ENCODE data around the gene GALNT6. TPM values are rescaled to one million over a fixed set of nuclear protein-coding genes. Genes with fewer than 3 reads are reported as not detected.
"Not testable (repeated sequence)": the region's sequence is repeated elsewhere in the genome, so short reads cannot be mapped to it uniquely, and the experiment has no call there.

Gene GALNT6
- total RNA-seq, 1 experiment from 2014 or later = 9.8 TPM

DNA sequence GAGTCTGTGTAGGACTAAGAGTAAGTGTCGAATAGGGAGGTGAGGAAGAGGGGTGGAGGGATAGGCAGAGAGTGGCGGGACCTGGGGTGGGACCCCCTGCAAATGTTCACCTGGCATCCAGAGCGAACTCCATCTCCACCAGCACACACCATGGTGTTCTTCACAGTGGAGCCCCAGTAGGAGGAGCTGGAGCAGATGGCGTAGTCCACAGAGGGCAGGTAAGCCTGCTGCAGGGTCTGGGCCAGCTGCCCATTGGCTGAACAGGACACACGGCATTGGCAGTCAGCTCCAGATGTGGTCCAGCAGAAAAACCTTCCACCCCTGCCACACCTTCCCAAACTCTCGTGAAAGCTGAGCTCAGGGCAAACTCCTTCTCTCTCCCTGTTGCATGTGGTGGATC is 51.5 kb downstream of the GALNT6 start:
- H3K4me2 ChIP-seq (ENCODE audit: insufficient read depth, insufficient read length, low read length) = no peak overlapping the region
- no CpG with 5 or more reads among the region's 6 CpGs for WGBS (ENCODE audit: extremely low coverage, insufficient read length, low lambda C conversion rate)
- H3K4ac ChIP-seq (ENCODE audit: low read depth, low read length) = no peak overlapping the region
- no peak overlapping the region for H4K5ac ChIP-seq (ENCODE audit: insufficient read length, low read depth, low read length)
- TF ChIP-seq, protein P1, sequence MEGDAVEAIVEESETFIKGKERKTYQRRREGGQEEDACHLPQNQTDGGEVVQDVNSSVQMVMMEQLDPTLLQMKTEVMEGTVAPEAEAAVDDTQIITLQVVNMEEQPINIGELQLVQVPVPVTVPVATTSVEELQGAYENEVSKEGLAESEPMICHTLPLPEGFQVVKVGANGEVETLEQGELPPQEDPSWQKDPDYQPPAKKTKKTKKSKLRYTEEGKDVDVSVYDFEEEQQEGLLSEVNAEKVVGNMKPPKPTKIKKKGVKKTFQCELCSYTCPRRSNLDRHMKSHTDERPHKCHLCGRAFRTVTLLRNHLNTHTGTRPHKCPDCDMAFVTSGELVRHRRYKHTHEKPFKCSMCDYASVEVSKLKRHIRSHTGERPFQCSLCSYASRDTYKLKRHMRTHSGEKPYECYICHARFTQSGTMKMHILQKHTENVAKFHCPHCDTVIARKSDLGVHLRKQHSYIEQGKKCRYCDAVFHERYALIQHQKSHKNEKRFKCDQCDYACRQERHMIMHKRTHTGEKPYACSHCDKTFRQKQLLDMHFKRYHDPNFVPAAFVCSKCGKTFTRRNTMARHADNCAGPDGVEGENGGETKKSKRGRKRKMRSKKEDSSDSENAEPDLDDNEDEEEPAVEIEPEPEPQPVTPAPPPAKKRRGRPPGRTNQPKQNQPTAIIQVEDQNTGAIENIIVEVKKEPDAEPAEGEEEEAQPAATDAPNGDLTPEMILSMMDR (conservative IDR thresholded peaks at IDR 0.05) = no peak
- H3K9me3 ChIP-seq (ENCODE audit: control insufficient read depth, low read depth, low read length) = no peaks in the 10 kb centered on the region
- no peak overlapping the region for H2BK120ac ChIP-seq (ENCODE audit: low read depth, low read length, poor library complexity, severe bottlenecking)
- H3K9ac ChIP-seq (ENCODE audit: extremely low read depth, insufficient read length, low read length) = no peak overlapping the region
- no peaks in the 10 kb centered on the region for H3K79me2 ChIP-seq (ENCODE audit: insufficient read depth, low read length)
- no peak overlapping the region; the same call in 1 of the 2 replicates for H3K14ac ChIP-seq (ENCODE audit: insufficient read depth, low read length)
- H2AFZ ChIP-seq (ENCODE audit: low read length) = no peak overlapping the region
- H4K91ac ChIP-seq (ENCODE audit: insufficient read length, low read depth, low read length) = no peak overlapping the region
- no peaks in the 10 kb centered on the region for H3K27me3 ChIP-seq (ENCODE audit: insufficient read depth, low read length)
- no peak overlapping the region for H2AK5ac ChIP-seq (ENCODE audit: insufficient read length, low read length)
- H2BK15ac ChIP-seq (ENCODE audit: low read depth, low read length) = no peak overlapping the region
- H3K23ac ChIP-seq (ENCODE audit: insufficient read length, low read depth, low read length) = no peak overlapping the region
- Mint-ChIP-seq H3K4me1 (peaks cover 4 to 8% of the 10 kb centered on the region in 2 experiments), H3K4me3 (no peak overlapping the region), H3K36me3 (ENCODE audit: insufficient read depth in 1 of 3, low read depth in 3 of 3) (no peaks in the 10 kb centered on the region), H3K9me3 (no peaks in the 10 kb centered on the region), H3K27me3 (ENCODE audit: low read depth) (no peaks in the 10 kb centered on the region; the same call in 1 of the 2 replicates), H3K27ac (no peak overlapping the region)
- no peak overlapping the region for H2BK20ac ChIP-seq (ENCODE audit: low read depth, low read length, poor library complexity, severe bottlenecking)
- no peak overlapping the region for H4K8ac ChIP-seq (replicated peaks; ENCODE audit: insufficient read length, low read depth, low read length)
- no peak overlapping the region for H3K56ac ChIP-seq (ENCODE audit: insufficient read length, low read depth, low read length)
- DNase-seq = no peak
- H3K23me2 ChIP-seq (ENCODE audit: insufficient read length, low read depth, low read length, poor library complexity, severe bottlenecking) = no peaks in the 10 kb centered on the region
- no peak overlapping the region for H3T11ph ChIP-seq (ENCODE audit: low read length)
- no peaks in the 10 kb centered on the region for H3K4me1 ChIP-seq (ENCODE audit: insufficient read depth, low read length)
- no peak overlapping the region for H2BK5ac ChIP-seq (ENCODE audit: insufficient read length, low read length)
- no peak overlapping the region for H3K18ac ChIP-seq (ENCODE audit: insufficient read length, low read depth, low read length)
- no peak overlapping the region for H2BK12ac ChIP-seq (ENCODE audit: insufficient read length, low read depth, low read length)
- H3K79me1 ChIP-seq (ENCODE audit: insufficient read depth, low read depth, low read length, poor library complexity, severe bottlenecking) = no peaks in the 10 kb centered on the region
- no peak overlapping the region for H3K27ac ChIP-seq (ENCODE audit: insufficient read length, low read depth, low read length)
- no peaks in the 10 kb centered on the region for H4K20me1 ChIP-seq (ENCODE audit: control insufficient read depth, insufficient read depth, insufficient read length)

DNA sequence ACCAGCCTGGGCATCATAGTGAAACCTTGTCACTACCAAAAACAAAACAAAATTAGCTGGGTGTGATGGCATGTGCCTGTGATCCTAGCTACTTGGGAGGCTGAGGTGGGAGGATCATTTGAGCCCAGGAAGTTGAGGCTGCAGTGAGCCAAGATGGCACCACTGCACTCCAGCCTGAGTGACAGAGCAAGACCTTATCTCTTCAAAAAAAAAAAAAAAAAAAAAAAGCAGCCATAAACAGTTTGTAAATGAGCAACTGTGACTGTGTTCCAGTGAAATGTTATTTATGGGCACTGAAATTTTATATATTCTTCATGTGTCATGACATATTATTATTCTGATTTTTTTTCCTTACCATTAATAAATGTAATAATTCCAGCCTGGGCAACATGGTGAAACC is 53.9 kb downstream of the GALNT6 start:
- H2BK120ac ChIP-seq (ENCODE audit: low read depth, low read length, poor library complexity, severe bottlenecking); H3K14ac ChIP-seq (ENCODE audit: insufficient read depth, low read length); H4K5ac ChIP-seq (ENCODE audit: insufficient read length, low read depth, low read length); H2AK5ac ChIP-seq (ENCODE audit: insufficient read length, low read length); H3K4me3 Mint-ChIP-seq; H3K36me3 Mint-ChIP-seq (ENCODE audit: insufficient read depth in 1 of 3, low read depth in 3 of 3); H4K91ac ChIP-seq (ENCODE audit: insufficient read length, low read depth, low read length); H3K4me1 ChIP-seq (ENCODE audit: insufficient read depth, low read length); H2BK12ac ChIP-seq (ENCODE audit: insufficient read length, low read depth, low read length); H4K8ac ChIP-seq (replicated peaks; ENCODE audit: insufficient read length, low read depth, low read length); H3K4ac ChIP-seq (ENCODE audit: low read depth, low read length); H3K23ac ChIP-seq (ENCODE audit: insufficient read length, low read depth, low read length); H2BK15ac ChIP-seq (ENCODE audit: low read depth, low read length); H3K79me2 ChIP-seq (ENCODE audit: insufficient read depth, low read length); DNase-seq; H3K9me3 Mint-ChIP-seq; H3K4me1 Mint-ChIP-seq; H3K79me1 ChIP-seq (ENCODE audit: insufficient read depth, low read depth, low read length, poor library complexity, severe bottlenecking); H3K56ac ChIP-seq (ENCODE audit: insufficient read length, low read depth, low read length); H3K18ac ChIP-seq (ENCODE audit: insufficient read length, low read depth, low read length); H4K20me1 ChIP-seq (ENCODE audit: control insufficient read depth, insufficient read depth, insufficient read length); H3K27me3 Mint-ChIP-seq (ENCODE audit: low read depth); H3T11ph ChIP-seq (ENCODE audit: low read length); H2AFZ ChIP-seq (ENCODE audit: low read length); H3K27ac Mint-ChIP-seq; H3K4me2 ChIP-seq (ENCODE audit: insufficient read depth, insufficient read length, low read length); H3K9me3 ChIP-seq (ENCODE audit: control insufficient read depth, low read depth, low read length); H3K27ac ChIP-seq (ENCODE audit: insufficient read length, low read depth, low read length); H3K23me2 ChIP-seq (ENCODE audit: insufficient read length, low read depth, low read length, poor library complexity, severe bottlenecking); H2BK5ac ChIP-seq (ENCODE audit: insufficient read length, low read length); H2BK20ac ChIP-seq (ENCODE audit: low read depth, low read length, poor library complexity, severe bottlenecking); H3K27me3 ChIP-seq (ENCODE audit: insufficient read depth, low read length); H3K9ac ChIP-seq (ENCODE audit: extremely low read depth, insufficient read length, low read length): not testable (repeated sequence)

All from H9 (cell line).